ENCODE data around the gene INSIG1.

The INSIG1 gene

DNA sequence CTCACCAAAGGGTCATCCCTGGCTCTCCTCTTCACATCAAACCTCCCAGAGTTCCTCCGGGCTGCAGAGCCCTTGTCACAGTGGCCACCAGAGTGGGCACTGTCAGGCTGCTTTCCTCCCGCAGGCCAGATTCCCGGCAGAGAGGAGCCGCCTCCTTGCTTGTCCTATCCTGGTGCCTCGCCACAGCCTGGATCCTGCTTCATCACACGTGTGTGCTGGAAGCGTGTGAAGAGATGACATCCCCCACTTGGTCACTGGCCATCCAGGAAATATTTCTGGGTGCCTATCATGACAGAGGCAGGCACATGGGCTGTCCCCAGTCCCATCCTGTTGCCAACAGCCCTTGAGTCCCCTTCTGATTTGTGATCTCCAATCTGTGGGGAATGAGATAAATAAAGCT lies 15.0 kb downstream of the INSIG1 start:
- Histone ChIP-seq H3K4me3 (ENCODE audit: low read length) (no peak overlapping the region), H2AFZ (ENCODE audit: low read length) (no peak overlapping the region), H3K9ac (ENCODE audit: low read length) (no peak overlapping the region), H3K4me1 (ENCODE audit: low read length) (no peaks in the 10 kb centered on the region), H3K79me2 (ENCODE audit: low read length) (no peaks in the 10 kb centered on the region), H3K36me3 (replicated peaks; ENCODE audit: insufficient read depth, low read length) (peaks cover 22% of the 10 kb centered on the region), H3K9me3 (replicated peaks; ENCODE audit: insufficient read depth, low read length) (no peaks in the 10 kb centered on the region), H3F3A (ENCODE audit: insufficient read depth, low read length) (peaks cover 32% of the 10 kb centered on the region), H3K27me3 (replicated peaks; ENCODE audit: insufficient read depth, low read length) (no peaks in the 10 kb centered on the region), H4K20me1 (ENCODE audit: insufficient read depth, low read length) (no peaks in the 10 kb centered on the region; the same call in 1 of the 2 replicates), H3K4me2 (ENCODE audit: low read depth, low read length) (no peak overlapping the region), H3K27ac (ENCODE audit: low read length) (no peak overlapping the region), H3K9me2 (replicated peaks; ENCODE audit: insufficient read depth, low read length) (no peaks in the 10 kb centered on the region)
- TF ChIP-seq, protein P1, sequence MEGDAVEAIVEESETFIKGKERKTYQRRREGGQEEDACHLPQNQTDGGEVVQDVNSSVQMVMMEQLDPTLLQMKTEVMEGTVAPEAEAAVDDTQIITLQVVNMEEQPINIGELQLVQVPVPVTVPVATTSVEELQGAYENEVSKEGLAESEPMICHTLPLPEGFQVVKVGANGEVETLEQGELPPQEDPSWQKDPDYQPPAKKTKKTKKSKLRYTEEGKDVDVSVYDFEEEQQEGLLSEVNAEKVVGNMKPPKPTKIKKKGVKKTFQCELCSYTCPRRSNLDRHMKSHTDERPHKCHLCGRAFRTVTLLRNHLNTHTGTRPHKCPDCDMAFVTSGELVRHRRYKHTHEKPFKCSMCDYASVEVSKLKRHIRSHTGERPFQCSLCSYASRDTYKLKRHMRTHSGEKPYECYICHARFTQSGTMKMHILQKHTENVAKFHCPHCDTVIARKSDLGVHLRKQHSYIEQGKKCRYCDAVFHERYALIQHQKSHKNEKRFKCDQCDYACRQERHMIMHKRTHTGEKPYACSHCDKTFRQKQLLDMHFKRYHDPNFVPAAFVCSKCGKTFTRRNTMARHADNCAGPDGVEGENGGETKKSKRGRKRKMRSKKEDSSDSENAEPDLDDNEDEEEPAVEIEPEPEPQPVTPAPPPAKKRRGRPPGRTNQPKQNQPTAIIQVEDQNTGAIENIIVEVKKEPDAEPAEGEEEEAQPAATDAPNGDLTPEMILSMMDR (IDR thresholded peaks at IDR 0.05; ENCODE audit: low read length): no peak
- TF ChIP-seq EZH2 (optimal IDR thresholded peaks at IDR 0.05; ENCODE audit: low read depth, low read length) (no peak), EZH2phosphoT487 (IDR thresholded peaks at IDR 0.05; ENCODE audit: low read length) (no peak)
- no peak for DNase-seq

DNA sequence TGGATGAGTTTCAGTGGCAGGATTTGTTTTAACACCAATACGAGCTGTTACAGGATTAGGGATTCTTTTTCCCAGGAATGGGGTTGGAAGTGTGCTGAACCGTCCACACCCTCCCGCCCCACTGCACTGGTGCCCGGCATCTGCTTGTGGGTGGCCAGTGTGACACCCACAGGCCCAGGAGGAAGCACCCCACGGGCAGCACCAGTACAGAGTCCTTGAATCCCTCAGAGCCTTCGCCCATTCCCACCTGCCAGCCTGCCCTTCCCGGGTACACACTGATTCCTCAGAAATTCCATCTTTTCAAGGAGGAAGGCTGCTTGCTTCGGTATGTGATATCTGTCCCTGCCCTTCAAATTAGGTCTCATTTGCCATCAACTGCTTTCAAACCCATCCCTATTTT lies 15.4 kb downstream of the INSIG1 start:
- H3K36me3 ChIP-seq (replicated peaks; ENCODE audit: insufficient read depth, low read length): peaks cover 18% of the 10 kb centered on the region

DNA sequence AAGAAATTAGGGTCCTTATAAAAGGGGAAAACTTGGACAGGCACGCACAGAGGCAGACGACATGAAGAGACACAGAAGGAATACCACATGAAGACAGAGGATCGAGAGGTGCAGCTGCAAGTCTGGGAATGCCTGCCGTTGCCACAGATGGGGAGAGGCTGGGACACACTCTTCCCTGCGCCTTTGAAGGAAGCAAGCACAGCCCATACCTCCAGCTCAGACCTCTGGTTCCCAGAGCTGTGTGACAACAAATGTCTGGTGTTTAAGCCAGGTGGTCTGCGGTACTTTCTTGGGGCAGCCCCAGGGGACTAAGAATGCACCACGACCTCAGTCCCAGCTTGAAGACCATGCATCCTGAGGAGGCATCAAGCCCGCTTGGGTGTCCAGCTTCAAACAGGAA lies 18.3 kb downstream of the INSIG1 start:
- no peak overlapping the region for H3K27ac ChIP-seq (ENCODE audit: low read length)
- no peaks in the 10 kb centered on the region for H3K4me1 ChIP-seq (ENCODE audit: low read length)
- peaks cover 9% of the 10 kb centered on the region for H3F3A ChIP-seq (ENCODE audit: insufficient read depth, low read length)
- TF ChIP-seq, protein P1 (IDR thresholded peaks at IDR 0.05; ENCODE audit: low read length): no peak
- H3K9me3 ChIP-seq (replicated peaks; ENCODE audit: insufficient read depth, low read length): no peaks in the 10 kb centered on the region
- H2AFZ ChIP-seq (ENCODE audit: low read length): no peak overlapping the region
- H3K4me2 ChIP-seq (ENCODE audit: low read depth, low read length): no peak overlapping the region
- H3K79me2 ChIP-seq (ENCODE audit: low read length): no peaks in the 10 kb centered on the region
- DNase-seq: no peak
- no peaks in the 10 kb centered on the region for H4K20me1 ChIP-seq (ENCODE audit: insufficient read depth, low read length)
- no peak overlapping the region for H3K9ac ChIP-seq (ENCODE audit: low read length)
- no peaks in the 10 kb centered on the region for H3K27me3 ChIP-seq (replicated peaks; ENCODE audit: insufficient read depth, low read length)
- H3K36me3 ChIP-seq (replicated peaks; ENCODE audit: insufficient read depth, low read length): no peaks in the 10 kb centered on the region
- H3K4me3 ChIP-seq (ENCODE audit: low read length): no peak overlapping the region
- H3K9me2 ChIP-seq (replicated peaks; ENCODE audit: insufficient read depth, low read length): no peaks in the 10 kb centered on the region

More for the DNA sequence above, 15.4 kb downstream of the INSIG1 start:
- H3K79me2 ChIP-seq (ENCODE audit: low read length): no peaks in the 10 kb centered on the region
- H3K27me3 ChIP-seq (replicated peaks; ENCODE audit: insufficient read depth, low read length): no peaks in the 10 kb centered on the region
- H3K4me1 ChIP-seq (ENCODE audit: low read length): no peaks in the 10 kb centered on the region
- H2AFZ ChIP-seq (ENCODE audit: low read length): no peak overlapping the region
- no peak overlapping the region for H3K4me2 ChIP-seq (ENCODE audit: low read depth, low read length)
- TF ChIP-seq, protein P1 (IDR thresholded peaks at IDR 0.05; ENCODE audit: low read length): no peak
- no peak for TF ChIP-seq EZH2 (optimal IDR thresholded peaks at IDR 0.05; ENCODE audit: low read depth, low read length)
- TF ChIP-seq EZH2phosphoT487 (IDR thresholded peaks at IDR 0.05; ENCODE audit: low read length): no peak
- no peaks in the 10 kb centered on the region for H3K9me3 ChIP-seq (replicated peaks; ENCODE audit: insufficient read depth, low read length)
- no peaks in the 10 kb centered on the region for H3K9me2 ChIP-seq (replicated peaks; ENCODE audit: insufficient read depth, low read length)
- peaks cover 32% of the 10 kb centered on the region for H3F3A ChIP-seq (ENCODE audit: insufficient read depth, low read length)
- no peak for DNase-seq
- H4K20me1 ChIP-seq (ENCODE audit: insufficient read depth, low read length): no peaks in the 10 kb centered on the region; the same call in 1 of the 2 replicates
- no peak overlapping the region for H3K4me3 ChIP-seq (ENCODE audit: low read length)
- no peak overlapping the region for H3K9ac ChIP-seq (ENCODE audit: low read length)
- H3K27ac ChIP-seq (ENCODE audit: low read length): no peak overlapping the region
